ENCODE data around the gene IL1A.

Gene IL1A

DNA sequence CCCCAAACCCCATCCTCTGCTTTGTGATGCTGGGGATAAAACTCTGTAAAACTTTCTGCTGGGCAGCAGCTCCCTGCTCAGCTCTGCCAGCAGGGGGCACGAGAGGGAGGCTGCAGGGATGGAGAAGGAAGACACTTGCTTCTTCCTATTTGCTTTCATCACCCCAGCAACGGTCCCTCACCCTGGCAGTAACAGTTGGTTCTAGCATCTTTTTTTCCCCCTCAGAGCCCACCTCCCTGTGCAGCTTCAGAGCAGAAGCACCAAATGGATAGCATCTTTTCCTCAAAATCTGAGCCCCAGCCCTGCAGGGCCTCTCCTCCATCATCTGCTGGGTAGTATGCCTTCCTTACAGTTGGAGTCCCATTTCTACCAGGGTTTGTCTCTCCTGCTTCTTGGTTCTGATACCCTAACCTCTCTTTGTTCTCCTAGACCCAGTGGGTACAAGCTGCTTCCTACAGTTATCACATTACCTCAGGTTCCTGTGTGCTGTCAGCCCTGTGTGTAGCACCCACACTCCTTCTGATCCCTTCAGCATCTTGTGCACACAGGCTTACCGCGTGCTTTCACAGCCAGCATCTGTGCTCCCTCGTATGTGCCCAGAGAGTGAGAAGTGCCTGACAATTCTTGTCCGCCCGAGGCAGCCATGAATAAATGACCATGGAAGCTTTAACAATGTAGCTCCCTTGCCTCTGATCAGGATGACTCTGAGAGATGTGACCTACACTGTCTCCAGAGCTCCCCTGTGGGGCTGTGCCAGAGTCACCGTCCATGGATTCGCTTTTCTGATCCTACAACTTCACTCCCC, 34.3 kb downstream of the IL1A start:
- H2AFZ ChIP-seq (ENCODE audit: low read length): no peak overlapping the region
- no peaks in the 10 kb centered on the region for H3K9me2 ChIP-seq (ENCODE audit: low read depth, low read length)
- H3K27me3 ChIP-seq (ENCODE audit: insufficient read depth, low read length): no peaks in the 10 kb centered on the region
- no peak for TF ChIP-seq EZH2 (IDR thresholded peaks at IDR 0.05; ENCODE audit: borderline replicate concordance, low read length)
- TF ChIP-seq, protein P1, sequence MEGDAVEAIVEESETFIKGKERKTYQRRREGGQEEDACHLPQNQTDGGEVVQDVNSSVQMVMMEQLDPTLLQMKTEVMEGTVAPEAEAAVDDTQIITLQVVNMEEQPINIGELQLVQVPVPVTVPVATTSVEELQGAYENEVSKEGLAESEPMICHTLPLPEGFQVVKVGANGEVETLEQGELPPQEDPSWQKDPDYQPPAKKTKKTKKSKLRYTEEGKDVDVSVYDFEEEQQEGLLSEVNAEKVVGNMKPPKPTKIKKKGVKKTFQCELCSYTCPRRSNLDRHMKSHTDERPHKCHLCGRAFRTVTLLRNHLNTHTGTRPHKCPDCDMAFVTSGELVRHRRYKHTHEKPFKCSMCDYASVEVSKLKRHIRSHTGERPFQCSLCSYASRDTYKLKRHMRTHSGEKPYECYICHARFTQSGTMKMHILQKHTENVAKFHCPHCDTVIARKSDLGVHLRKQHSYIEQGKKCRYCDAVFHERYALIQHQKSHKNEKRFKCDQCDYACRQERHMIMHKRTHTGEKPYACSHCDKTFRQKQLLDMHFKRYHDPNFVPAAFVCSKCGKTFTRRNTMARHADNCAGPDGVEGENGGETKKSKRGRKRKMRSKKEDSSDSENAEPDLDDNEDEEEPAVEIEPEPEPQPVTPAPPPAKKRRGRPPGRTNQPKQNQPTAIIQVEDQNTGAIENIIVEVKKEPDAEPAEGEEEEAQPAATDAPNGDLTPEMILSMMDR (IDR thresholded peaks at IDR 0.05; ENCODE audit: low read length): peak; percentile 93
- H3K27ac ChIP-seq (ENCODE audit: low read depth, low read length, poor library complexity, severe bottlenecking): no peak overlapping the region
- no peak overlapping the region for H3K4me2 ChIP-seq (ENCODE audit: low read length)
- H3K4me3 ChIP-seq (ENCODE audit: low read depth, low read length, poor library complexity, severe bottlenecking): no peak overlapping the region
- H4K20me1 ChIP-seq (ENCODE audit: insufficient read depth, low read length): no peaks in the 10 kb centered on the region
- H3K9ac ChIP-seq (ENCODE audit: low read length): no peak overlapping the region
- H3K36me3 ChIP-seq (ENCODE audit: insufficient read depth, low read length): peaks cover 86% of the 10 kb centered on the region
- H3K79me2 ChIP-seq (ENCODE audit: insufficient read depth, low read length): peaks cover 23% of the 10 kb centered on the region; the same call in 1 of the 2 replicates
- no peaks in the 10 kb centered on the region for H3K9me3 ChIP-seq (ENCODE audit: low read length)
- H3F3A ChIP-seq (ENCODE audit: insufficient read depth, low read length): no peaks in the 10 kb centered on the region
- no peaks in the 10 kb centered on the region for H3K4me1 ChIP-seq (ENCODE audit: insufficient read depth, low read length, severe bottlenecking)

- no peaks in the 10 kb centered on the region for H3K4me1 ChIP-seq (ENCODE audit: insufficient read depth, low read length, severe bottlenecking)
- H3K4me2 ChIP-seq (ENCODE audit: low read length): no peak overlapping the region
- no peaks in the 10 kb centered on the region for H4K20me1 ChIP-seq (ENCODE audit: insufficient read depth, low read length)
- no peak overlapping the region for H3K9ac ChIP-seq (ENCODE audit: low read length)
- H3K4me3 ChIP-seq (ENCODE audit: low read depth, low read length, poor library complexity, severe bottlenecking): no peak overlapping the region
- peaks cover 74% of the 10 kb centered on the region for H3K36me3 ChIP-seq (ENCODE audit: insufficient read depth, low read length)
- no peaks in the 10 kb centered on the region for H3K9me2 ChIP-seq (ENCODE audit: low read depth, low read length)
- H3F3A ChIP-seq (ENCODE audit: insufficient read depth, low read length): no peaks in the 10 kb centered on the region
- TF ChIP-seq, protein P1 (IDR thresholded peaks at IDR 0.05; ENCODE audit: low read length): no peak
- no peak for TF ChIP-seq EZH2 (IDR thresholded peaks at IDR 0.05; ENCODE audit: borderline replicate concordance, low read length)
- no peak overlapping the region for H3K27ac ChIP-seq (ENCODE audit: low read depth, low read length, poor library complexity, severe bottlenecking)
- H2AFZ ChIP-seq (ENCODE audit: low read length): no peak overlapping the region
- H3K79me2 ChIP-seq (ENCODE audit: insufficient read depth, low read length): no peaks in the 10 kb centered on the region
- no peaks in the 10 kb centered on the region for H3K27me3 ChIP-seq (ENCODE audit: insufficient read depth, low read length)
- no peaks in the 10 kb centered on the region for H3K9me3 ChIP-seq (ENCODE audit: low read length)
These were observed 43.8 kb downstream of the IL1A start for GRCh38 chr2:112740527-112740926.

DNA sequence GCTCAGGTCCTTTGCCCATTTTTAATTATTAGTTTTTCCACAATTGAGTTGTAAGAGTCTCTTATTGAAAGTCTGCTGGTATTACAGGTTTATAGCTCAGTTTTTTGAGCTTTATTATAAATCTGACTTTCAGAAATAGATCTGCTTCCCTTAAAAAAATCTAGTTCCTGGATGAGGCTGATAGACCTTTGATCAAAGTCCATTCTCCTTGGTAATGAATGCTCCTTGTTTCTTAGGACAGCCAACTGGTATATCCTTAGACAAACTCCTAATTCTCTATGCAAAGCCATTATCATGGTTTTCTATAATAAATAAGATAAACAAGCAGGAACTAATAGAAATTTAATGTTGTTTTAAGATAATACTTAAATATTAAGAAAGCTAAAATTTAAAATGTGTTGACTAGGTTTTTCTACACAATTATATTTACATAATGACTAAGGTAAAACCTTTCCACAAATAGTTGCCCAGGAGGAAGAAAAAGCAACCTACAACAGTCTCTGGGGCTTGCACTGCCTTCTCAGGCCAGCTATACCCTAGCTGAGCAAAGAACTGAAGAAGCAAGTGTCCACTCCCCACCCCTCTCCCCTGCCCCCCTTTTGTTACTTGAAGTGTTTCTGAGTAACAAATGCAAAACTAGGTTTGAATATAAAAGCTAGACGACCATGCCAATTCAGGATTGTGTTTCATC, 46.6 kb downstream of the IL1A start:
- TF ChIP-seq, protein P1 (IDR thresholded peaks at IDR 0.05; ENCODE audit: low read length): no peak
- TF ChIP-seq EZH2 (IDR thresholded peaks at IDR 0.05; ENCODE audit: borderline replicate concordance, low read length): no peak
- no peak overlapping the region for H2AFZ ChIP-seq (ENCODE audit: low read length)
- no peaks in the 10 kb centered on the region for H3K4me1 ChIP-seq (ENCODE audit: insufficient read depth, low read length, severe bottlenecking)
- H4K20me1 ChIP-seq (ENCODE audit: insufficient read depth, low read length): no peaks in the 10 kb centered on the region
- no peaks in the 10 kb centered on the region for H3K79me2 ChIP-seq (ENCODE audit: insufficient read depth, low read length)
- peaks cover 52% of the 10 kb centered on the region for H3K36me3 ChIP-seq (ENCODE audit: insufficient read depth, low read length)
- no peak overlapping the region for H3K27ac ChIP-seq (ENCODE audit: low read depth, low read length, poor library complexity, severe bottlenecking)
- H3K4me2 ChIP-seq (ENCODE audit: low read length): no peak overlapping the region
- no peak overlapping the region for H3K4me3 ChIP-seq (ENCODE audit: low read depth, low read length, poor library complexity, severe bottlenecking)
- H3K9me2 ChIP-seq (ENCODE audit: low read depth, low read length): no peaks in the 10 kb centered on the region
- H3K9me3 ChIP-seq (ENCODE audit: low read length): no peaks in the 10 kb centered on the region
- H3K27me3 ChIP-seq (ENCODE audit: insufficient read depth, low read length): no peaks in the 10 kb centered on the region
- H3K9ac ChIP-seq (ENCODE audit: low read length): no peak overlapping the region
- no peaks in the 10 kb centered on the region for H3F3A ChIP-seq (ENCODE audit: insufficient read depth, low read length)

All from OCI-LY1 (cell line).